Esophagus muscularis mucosa (tissue), 4 donors: ENCODE data around the gene MMGT1. TPM values are rescaled to one million over a fixed set of nuclear protein-coding genes. Genes with fewer than 3 reads are reported as not detected.
A peak's percentile ranks its signal among the peaks of the same experiment; 100 is the strongest.

ENCODE experiments used
- DNase-seq: peaks from one replicate; pipeline ENCODE4 v3.0.0-alpha.2; 2017; ENCODE audit errors: extremely low spot score
- H3K27ac ChIP-seq, 4 donors: fragments of 200-600 bp; sonication (generic); replicated peaks in 1 of 4; 1 replicate in 3 of 4; 2 replicates in 1 of 4; pipeline ENCODE4 v1.5.1; 2016 to 2019; ENCODE audit warnings: mild to moderate bottlenecking in 1 of 4
- H3K27me3 ChIP-seq, 4 donors: fragments of 200-600 bp; sonication (generic); one replicate each; pipeline versions ENCODE4 v1.5.1 to v1.6.0; 2016 to 2019
- H3K36me3 ChIP-seq, 4 donors: fragments of 200-600 bp; sonication (generic); one replicate each; pipeline ENCODE4 v1.5.1; 2016 to 2019
- H3K4me1 ChIP-seq, 4 donors: fragments of 200-600 bp; sonication (generic); one replicate each; pipeline ENCODE4 v1.5.1; 2016 to 2019
- H3K4me3 ChIP-seq, 4 donors: fragments of 200-600 bp; sonication (generic); 1 replicate in 2 of 4; 2 replicates in 2 of 4; pipeline ENCODE4 v1.5.1; 2016 to 2019; ENCODE audit warnings: mild to moderate bottlenecking in 4 of 4, moderate library complexity in 1 of 4
- H3K9me3 ChIP-seq, 4 donors: fragments of 200-600 bp; sonication (generic); 1 replicate in 3 of 4; 2 replicates in 1 of 4; pipeline ENCODE4 v1.5.1; 2016 to 2019
- EP300 ChIP-seq: sonication (generic); formaldehyde crosslinking; IDR thresholded peaks from one replicate; pipeline ENCODE4 v1.6.1; 2017; ENCODE audit warnings: antibody characterized with exemption
- POLR2A ChIP-seq: fragments of 450-650 bp; IDR thresholded peaks from one replicate; pipeline ENCODE4 v1.6.1; 2017; ENCODE audit warnings: antibody characterized with exemption, moderate library complexity, mild to moderate bottlenecking, low read depth
- POLR2AphosphoS5 ChIP-seq, 2 donors: sonication (generic); formaldehyde crosslinking; IDR thresholded peaks; one replicate each; pipeline ENCODE4 v1.6.1; 2017; ENCODE audit warnings: antibody characterized with exemption in 2 of 2
- WGBS: methylation state at CpG from one replicate; pipeline ENCODE4 v1.1.5; 2018; 5-methylcytosine and 5-hydroxymethylcytosine counted together
- intact Hi-C: fragments of 100-400 bp; cut with DNase I; formaldehyde crosslinking; loops from one replicate; pipeline ENCODE4 v1.15.1; 2023
- total RNA-seq, 4 donors: library from RNA; depleted of rRNA; stranded (reverse); fragments of >200 nt; gene quantifications; one replicate each; pipeline versions ENCODE4 v1.1.0 to v1.2.1, GENCODE V29; 2016
- TF ChIP-seq, protein P1 (sequence below), 3 experiments: fragments of 200-600 bp in 2 of 3; fragments of 450-650 bp in 1 of 3; sonication (generic) in 2 of 3; IDR thresholded peaks; one replicate each; pipeline ENCODE4 v1.5.1; 2017 to 2019; ENCODE audit warnings: antibody characterized with exemption in 3 of 3, mild to moderate bottlenecking in 2 of 3, moderate library complexity in 1 of 3

The MMGT1 gene
- total RNA-seq, 4 donors from 2014 or later = 29.0 to 37.8 (median 35.3) TPM

DNA sequence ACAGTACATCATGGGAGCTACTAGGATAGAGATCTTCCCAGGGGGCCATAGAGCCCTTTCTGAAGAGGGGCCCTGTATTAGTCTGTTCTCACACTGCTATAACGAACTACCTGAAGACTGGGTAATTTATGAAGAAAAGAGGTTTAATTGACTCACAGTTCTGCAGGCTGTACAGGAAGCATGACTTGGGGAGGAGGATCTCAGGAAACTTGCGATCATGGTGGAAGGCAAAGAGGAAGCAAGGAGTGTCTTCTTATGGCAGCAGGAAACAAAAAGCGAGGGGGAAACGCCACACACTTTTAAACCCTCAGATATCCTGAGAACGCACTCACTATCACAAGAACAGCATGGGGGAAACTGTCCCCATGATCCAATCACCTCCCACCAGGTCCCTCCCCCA, 7.2 kb upstream of the MMGT1 start:
- no peaks in the 10 kb centered on the region for H3K36me3 ChIP-seq
- 87% methylated on average over 5 of the region's 5 CpGs for WGBS
- DNase-seq = no peak
- H3K9me3 ChIP-seq = no peaks in the 10 kb centered on the region
- peaks cover 0 to 14% (median 7%) of the 10 kb centered on the region in 4 donors for H3K4me1 ChIP-seq
- H3K27me3 ChIP-seq = peaks cover 0 to 3% (median 0%) of the 10 kb centered on the region in 4 donors
- H3K4me3 ChIP-seq = no peak overlapping the region
- intact Hi-C loops = no loop called here
- TF ChIP-seq POLR2A (no peak), POLR2AphosphoS5 (IDR thresholded peaks at IDR 0.05) (no peak), EP300 (no peak)
- TF ChIP-seq, protein P1, sequence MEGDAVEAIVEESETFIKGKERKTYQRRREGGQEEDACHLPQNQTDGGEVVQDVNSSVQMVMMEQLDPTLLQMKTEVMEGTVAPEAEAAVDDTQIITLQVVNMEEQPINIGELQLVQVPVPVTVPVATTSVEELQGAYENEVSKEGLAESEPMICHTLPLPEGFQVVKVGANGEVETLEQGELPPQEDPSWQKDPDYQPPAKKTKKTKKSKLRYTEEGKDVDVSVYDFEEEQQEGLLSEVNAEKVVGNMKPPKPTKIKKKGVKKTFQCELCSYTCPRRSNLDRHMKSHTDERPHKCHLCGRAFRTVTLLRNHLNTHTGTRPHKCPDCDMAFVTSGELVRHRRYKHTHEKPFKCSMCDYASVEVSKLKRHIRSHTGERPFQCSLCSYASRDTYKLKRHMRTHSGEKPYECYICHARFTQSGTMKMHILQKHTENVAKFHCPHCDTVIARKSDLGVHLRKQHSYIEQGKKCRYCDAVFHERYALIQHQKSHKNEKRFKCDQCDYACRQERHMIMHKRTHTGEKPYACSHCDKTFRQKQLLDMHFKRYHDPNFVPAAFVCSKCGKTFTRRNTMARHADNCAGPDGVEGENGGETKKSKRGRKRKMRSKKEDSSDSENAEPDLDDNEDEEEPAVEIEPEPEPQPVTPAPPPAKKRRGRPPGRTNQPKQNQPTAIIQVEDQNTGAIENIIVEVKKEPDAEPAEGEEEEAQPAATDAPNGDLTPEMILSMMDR (IDR thresholded peaks at IDR 0.05) = no peak
- H3K27ac ChIP-seq = no peak overlapping the region

DNA sequence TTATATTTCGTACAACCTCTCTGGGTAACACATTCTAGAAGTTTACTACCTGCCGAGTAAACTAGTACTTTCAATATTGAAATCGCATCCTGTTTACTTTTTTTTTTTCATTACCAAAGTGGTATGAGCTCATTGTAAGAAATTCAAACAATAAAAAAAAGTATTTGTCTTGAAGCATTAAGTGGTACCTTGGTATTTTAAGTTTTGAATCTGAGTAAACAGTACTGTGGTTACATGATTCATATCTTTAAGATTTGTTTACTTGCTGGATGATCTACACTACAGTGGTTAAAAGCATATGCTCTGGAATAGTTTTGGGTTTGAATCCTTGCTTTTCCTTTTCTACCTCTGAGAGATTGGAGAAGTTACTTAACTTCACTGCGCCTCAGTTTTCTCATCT, 3.8 kb upstream of the MMGT1 start:
- Histone ChIP-seq H3K27me3 (peaks cover 0 to 4% (median 0%) of the 10 kb centered on the region in 4 donors), H3K9me3 (no peaks in the 10 kb centered on the region), H3K4me1 (peaks cover 1 to 11% (median 6%) of the 10 kb centered on the region in 4 donors), H3K36me3 (no peaks in the 10 kb centered on the region), H3K4me3 (no peak overlapping the region), H3K27ac (no peak overlapping the region)
- TF ChIP-seq POLR2AphosphoS5 (IDR thresholded peaks at IDR 0.05) (no peak), EP300 (no peak), POLR2A (no peak)
- TF ChIP-seq, protein P1 (IDR thresholded peaks at IDR 0.05) = no peak
- intact Hi-C loops = no loop called here
- no peak for DNase-seq
- 86% methylated on average over 4 of the region's 4 CpGs for WGBS

DNA sequence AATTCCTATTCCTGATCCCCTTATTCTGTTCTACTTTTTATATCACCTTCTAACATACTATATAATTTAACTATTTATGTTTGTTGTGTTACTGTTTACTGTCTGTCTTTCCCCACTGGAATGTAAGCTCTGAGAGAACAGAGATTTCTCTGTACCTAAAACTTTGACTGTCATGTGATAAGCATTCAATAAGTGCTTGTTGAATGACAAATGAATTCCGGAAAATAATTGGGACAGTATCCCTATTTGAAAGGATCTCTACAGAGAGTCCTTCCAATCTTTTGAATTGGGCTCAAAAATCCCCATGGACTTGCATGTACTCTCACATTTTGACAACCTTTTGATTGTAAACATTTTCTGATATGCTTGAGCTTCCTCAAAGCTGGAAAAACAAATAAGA, 1.6 kb upstream of the MMGT1 start:
- Histone ChIP-seq H3K9me3 (no peaks in the 10 kb centered on the region), H3K36me3 (no peaks in the 10 kb centered on the region), H3K4me1 (peaks cover 6 to 28% (median 21%) of the 10 kb centered on the region in 4 donors), H3K4me3 (no peak overlapping the region), H3K27ac (peak overlapping the region in 1 of 4 donors; percentile 62), H3K27me3 (peaks cover 0 to 4% (median 0%) of the 10 kb centered on the region in 4 donors)
- 87% methylated on average over 1 of the region's 1 CpG for WGBS
- no peak for DNase-seq
- no peak for TF ChIP-seq POLR2A
- TF ChIP-seq EP300 = no peak
- TF ChIP-seq, protein P1 (IDR thresholded peaks at IDR 0.05) = no peak
- TF ChIP-seq POLR2AphosphoS5 (IDR thresholded peaks at IDR 0.05) = no peak
- intact Hi-C loops = no loop called here

DNA sequence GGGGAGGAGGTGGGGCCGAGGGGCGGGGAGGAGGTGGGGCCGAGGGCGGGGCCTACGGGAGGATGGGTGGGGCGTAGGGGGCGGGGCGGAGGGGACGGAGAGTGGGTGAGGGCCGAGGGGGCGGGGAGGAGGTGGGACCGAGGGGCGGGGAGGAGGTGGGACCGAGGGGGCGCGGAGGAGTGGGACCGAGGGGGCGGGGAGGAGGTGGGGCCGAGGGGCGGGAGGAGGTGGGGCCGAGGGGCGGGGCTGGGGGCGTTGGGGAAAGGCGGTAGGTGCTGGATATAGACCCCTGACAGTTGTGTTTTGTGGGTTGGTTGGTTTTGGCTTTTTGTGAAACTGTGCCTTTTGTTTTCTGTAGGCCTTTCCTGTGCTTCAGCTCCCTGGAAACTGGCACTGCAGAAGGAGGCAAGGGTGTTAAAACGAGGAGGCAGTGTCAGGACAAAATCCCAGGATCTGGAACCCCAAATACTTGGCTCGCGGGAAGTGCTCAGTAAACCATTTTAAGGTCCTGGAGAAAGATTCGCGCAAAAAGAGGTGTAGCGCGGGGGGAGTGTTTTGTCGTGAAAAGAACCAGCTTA, 580 bp upstream of the MMGT1 start:
- intact Hi-C loops = loop anchor here (5.0 kb wide), 1 partner anchor 523 kb away; the partner anchor contains the start of gene HTATSF1
- Histone ChIP-seq H3K9me3 (no peaks in the 10 kb centered on the region), H3K27ac (peak overlapping the region; percentile 57 to 77 (median 69)), H3K4me3 (peak overlapping the region; percentile 51 to 67 (median 55)), H3K36me3 (no peaks in the 10 kb centered on the region), H3K27me3 (peaks cover 0 to 4% (median 0%) of the 10 kb centered on the region in 4 donors), H3K4me1 (peaks cover 6 to 28% (median 21%) of the 10 kb centered on the region in 4 donors)
- DNase-seq = peak; percentile 93
- WGBS = 40% methylated on average over 13 of the region's 32 CpGs
- TF ChIP-seq POLR2A (no peak), EP300 (no peak), POLR2AphosphoS5 (IDR thresholded peaks at IDR 0.05) (no peak)
- TF ChIP-seq, protein P1 (IDR thresholded peaks at IDR 0.05) = no peak
